Ishikawa (cell line): Measurements from ENCODE around the gene FERMT1.
A peak's percentile ranks its signal among the peaks of the same experiment; 100 is the strongest.

Source experiments
- CEBPB ChIP-seq: IDR thresholded peaks from 2 replicates; pipeline ENCODE4 v1.6.1; 2012
- CREB1 ChIP-seq: IDR thresholded peaks from 2 replicates; pipeline ENCODE4 v1.6.1; 2012; ENCODE audit warnings: low read depth
- EP300 ChIP-seq: IDR thresholded peaks from 2 replicates; pipeline ENCODE4 v1.6.1; 2012; ENCODE audit warnings: borderline replicate concordance
- RAD21 ChIP-seq: IDR thresholded peaks from 2 replicates; pipeline ENCODE4 v1.6.1; 2012; ENCODE audit warnings: low read depth
- TAF1 ChIP-seq: IDR thresholded peaks from 2 replicates; pipeline ENCODE4 v1.6.1; 2012; ENCODE audit warnings: low read depth, mild to moderate bottlenecking
- TCF12 ChIP-seq: IDR thresholded peaks from 2 replicates; pipeline ENCODE4 v1.6.1; 2012; ENCODE audit warnings: low read depth
- TEAD4 ChIP-seq: IDR thresholded peaks from 2 replicates; pipeline ENCODE4 v1.6.1; 2012
- YY1 ChIP-seq: IDR thresholded peaks from 2 replicates; pipeline ENCODE4 v1.6.1; 2012; ENCODE audit warnings: low read depth

- TF ChIP-seq TEAD4, result peak; percentile 45
- no peak for TF ChIP-seq YY1
- no peak for TF ChIP-seq CEBPB
- TF ChIP-seq TCF12, result no peak
- no peak for TF ChIP-seq TAF1
- TF ChIP-seq EP300, result peak; percentile 41; the same call in 1 of the 2 replicates
- no peak for TF ChIP-seq CREB1
- TF ChIP-seq RAD21, result no peak
Measured at GRCh38 chr20:6051505-6051904, 71.3 kb downstream of the FERMT1 start.
